KMS-11 (cell line): ENCODE data around the gene FSHR.

Source experiments
- H2AFZ ChIP-seq: fragments of 200-600 bp; sonication (generic); 2 replicates; pipeline ENCODE4 v1.6.1; 2016; ENCODE audit warnings: antibody characterized with exemption, mixed run types, low read depth
- H3K27ac ChIP-seq: fragments of 200-600 bp; sonication (generic); 2 replicates; pipeline ENCODE4 v1.6.1; 2016; ENCODE audit warnings: mild to moderate bottlenecking, mixed run types
- H3K27me3 ChIP-seq: fragments of 200-600 bp; sonication (generic); 2 replicates; pipeline ENCODE4 v1.6.1; 2017; ENCODE audit warnings: mild to moderate bottlenecking, low read depth, mixed run types, moderate library complexity; ENCODE audit not compliant: insufficient read depth
- H3K36me3 ChIP-seq: fragments of 200-600 bp; sonication (generic); 2 replicates; pipeline ENCODE4 v1.6.1; 2017; ENCODE audit warnings: mild to moderate bottlenecking, mixed run types; ENCODE audit not compliant: insufficient read depth
- H3K4me1 ChIP-seq: fragments of 200-600 bp; sonication (generic); 2 replicates; pipeline ENCODE4 v1.6.1; 2016; ENCODE audit warnings: mild to moderate bottlenecking, low read depth, mixed run types; ENCODE audit not compliant: poor library complexity, severe bottlenecking
- H3K4me2 ChIP-seq: fragments of 200-600 bp; sonication (generic); 2 replicates; pipeline ENCODE4 v1.7.0; 2016; ENCODE audit warnings: mild to moderate bottlenecking, mixed run types
- H3K4me3 ChIP-seq: fragments of 200-600 bp; sonication (generic); IDR thresholded peaks from 2 replicates; pipeline ENCODE4 v1.6.1; 2017; ENCODE audit warnings: low read depth, low read length, mixed read lengths; ENCODE audit not compliant: insufficient read depth
- H3K79me2 ChIP-seq: fragments of 200-600 bp; sonication (generic); 2 replicates; pipeline ENCODE4 v1.6.1; 2016; ENCODE audit warnings: low read depth, mixed run types; ENCODE audit not compliant: insufficient read depth
- H3K9ac ChIP-seq: fragments of 200-600 bp; sonication (generic); 2 replicates; pipeline ENCODE4 v1.6.1; 2016; ENCODE audit warnings: mild to moderate bottlenecking, mixed run types
- H4K20me1 ChIP-seq: fragments of 200-600 bp; sonication (generic); 2 replicates; pipeline ENCODE4 v1.6.1; 2016; ENCODE audit warnings: mild to moderate bottlenecking, mixed run types; ENCODE audit not compliant: insufficient read depth
- TF ChIP-seq, protein P1 (sequence below): fragments of 200-600 bp; sonication (generic); conservative IDR thresholded peaks from 2 replicates; pipeline ENCODE4 v1.6.1; 2017; ENCODE audit warnings: low read depth, mild to moderate bottlenecking, antibody characterized with exemption, low read length, moderate library complexity, mixed read lengths

Gene FSHR

DNA sequence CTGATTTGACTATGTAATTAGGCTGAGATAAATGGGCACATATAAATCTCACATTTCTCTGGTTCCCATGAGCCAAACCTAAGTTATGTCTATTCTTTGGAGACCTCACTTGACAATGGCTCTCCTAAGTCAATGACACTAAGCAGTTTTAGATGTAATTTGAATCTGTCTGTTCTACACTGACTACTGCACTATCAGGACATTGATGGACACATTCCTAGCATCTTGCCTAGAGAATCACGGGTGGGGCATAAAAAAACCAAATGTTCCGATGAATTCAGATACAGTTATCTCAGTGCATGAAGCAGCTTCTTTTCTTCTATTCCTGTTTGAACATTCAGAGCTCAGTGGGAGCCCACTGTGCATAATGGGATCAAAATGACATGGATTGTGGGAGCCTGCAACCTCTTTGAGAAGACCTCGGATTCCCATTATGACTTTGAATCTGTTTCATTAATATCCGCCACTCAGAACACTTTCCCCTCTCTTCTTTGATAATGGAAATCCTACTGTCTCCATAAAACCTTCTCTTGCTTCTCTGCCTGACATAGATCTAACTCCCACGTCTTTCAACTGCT is 110.8 kb downstream of the FSHR start:
- no peak overlapping the region for H3K9ac ChIP-seq
- H3K79me2 ChIP-seq, result no peaks in the 10 kb centered on the region
- no peaks in the 10 kb centered on the region for H4K20me1 ChIP-seq
- no peak overlapping the region for H3K4me2 ChIP-seq
- no peak overlapping the region for H2AFZ ChIP-seq
- H3K27ac ChIP-seq, result no peak overlapping the region
- no peaks in the 10 kb centered on the region for H3K27me3 ChIP-seq
- no peaks in the 10 kb centered on the region for H3K36me3 ChIP-seq
- H3K4me1 ChIP-seq, result no peaks in the 10 kb centered on the region
- TF ChIP-seq, protein P1, sequence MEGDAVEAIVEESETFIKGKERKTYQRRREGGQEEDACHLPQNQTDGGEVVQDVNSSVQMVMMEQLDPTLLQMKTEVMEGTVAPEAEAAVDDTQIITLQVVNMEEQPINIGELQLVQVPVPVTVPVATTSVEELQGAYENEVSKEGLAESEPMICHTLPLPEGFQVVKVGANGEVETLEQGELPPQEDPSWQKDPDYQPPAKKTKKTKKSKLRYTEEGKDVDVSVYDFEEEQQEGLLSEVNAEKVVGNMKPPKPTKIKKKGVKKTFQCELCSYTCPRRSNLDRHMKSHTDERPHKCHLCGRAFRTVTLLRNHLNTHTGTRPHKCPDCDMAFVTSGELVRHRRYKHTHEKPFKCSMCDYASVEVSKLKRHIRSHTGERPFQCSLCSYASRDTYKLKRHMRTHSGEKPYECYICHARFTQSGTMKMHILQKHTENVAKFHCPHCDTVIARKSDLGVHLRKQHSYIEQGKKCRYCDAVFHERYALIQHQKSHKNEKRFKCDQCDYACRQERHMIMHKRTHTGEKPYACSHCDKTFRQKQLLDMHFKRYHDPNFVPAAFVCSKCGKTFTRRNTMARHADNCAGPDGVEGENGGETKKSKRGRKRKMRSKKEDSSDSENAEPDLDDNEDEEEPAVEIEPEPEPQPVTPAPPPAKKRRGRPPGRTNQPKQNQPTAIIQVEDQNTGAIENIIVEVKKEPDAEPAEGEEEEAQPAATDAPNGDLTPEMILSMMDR, result no peak
- H3K4me3 ChIP-seq, result no peak overlapping the region

DNA sequence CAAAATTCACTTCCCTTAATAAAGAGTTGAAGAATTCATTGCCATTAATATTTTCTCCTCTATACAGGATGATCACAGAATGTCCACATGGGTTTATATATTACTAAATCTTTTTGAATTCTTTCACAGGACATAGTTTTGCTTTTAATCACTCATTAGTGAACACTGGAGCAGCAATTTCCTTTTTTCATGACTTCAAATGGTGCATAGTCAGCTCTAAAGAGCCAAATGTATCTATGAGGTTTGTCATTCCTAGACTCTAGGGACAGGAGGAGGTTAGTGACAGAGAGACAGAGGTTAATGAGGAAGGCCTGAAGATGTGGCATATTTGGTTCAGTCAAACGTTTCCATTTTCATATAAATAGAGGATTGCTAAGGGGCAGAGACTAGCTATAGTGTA is 111.8 kb downstream of the FSHR start:
- H3K4me3 ChIP-seq, result no peak overlapping the region
- no peaks in the 10 kb centered on the region for H4K20me1 ChIP-seq
- no peaks in the 10 kb centered on the region for H3K4me1 ChIP-seq
- no peaks in the 10 kb centered on the region for H3K27me3 ChIP-seq
- H3K36me3 ChIP-seq, result no peaks in the 10 kb centered on the region
- H3K27ac ChIP-seq, result no peak overlapping the region
- H2AFZ ChIP-seq, result no peak overlapping the region
- H3K4me2 ChIP-seq, result no peak overlapping the region
- TF ChIP-seq, protein P1, result no peak
- H3K79me2 ChIP-seq, result no peaks in the 10 kb centered on the region
- no peak overlapping the region for H3K9ac ChIP-seq

DNA sequence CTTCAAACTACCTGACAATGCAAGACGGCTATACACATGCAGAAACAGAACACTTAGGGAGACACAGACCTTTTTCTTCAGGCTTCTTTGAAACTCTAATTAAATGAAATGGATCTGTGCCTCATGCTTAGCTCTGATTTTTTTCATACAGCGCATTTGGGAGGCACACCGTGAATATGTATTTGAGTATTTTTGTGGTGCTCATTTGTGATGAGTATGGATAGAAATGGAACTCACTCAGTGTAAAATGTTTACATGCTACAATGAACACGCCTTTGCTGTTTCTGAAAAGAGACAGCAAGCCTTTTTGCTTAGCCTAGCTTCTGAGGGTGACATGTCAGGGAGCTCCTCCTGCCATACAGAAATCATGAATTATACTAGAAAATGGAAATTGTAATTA is 113.3 kb downstream of the FSHR start:
- H3K4me2 ChIP-seq, result no peak overlapping the region
- TF ChIP-seq, protein P1, result no peak
- H4K20me1 ChIP-seq, result no peaks in the 10 kb centered on the region

DNA sequence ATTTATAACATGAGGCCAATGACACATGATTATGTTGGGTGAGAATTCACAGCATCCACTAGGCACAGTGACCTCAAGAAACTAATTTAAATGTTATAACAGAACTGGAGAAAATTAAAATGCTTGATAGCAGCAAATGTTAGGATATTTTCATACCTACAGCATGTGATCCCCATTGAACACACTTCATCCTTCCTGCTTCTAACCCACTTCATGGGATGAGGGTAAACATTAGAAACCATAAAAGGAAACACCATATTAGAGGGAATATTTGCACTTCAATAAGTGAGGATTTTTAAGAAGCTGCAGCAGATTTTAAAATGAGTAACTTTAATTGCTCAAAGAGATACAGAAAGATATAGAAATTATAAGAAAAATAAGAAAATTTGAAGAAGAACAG is 117.1 kb downstream of the FSHR start:
- Histone ChIP-seq H3K79me2 (no peaks in the 10 kb centered on the region), H3K4me1 (no peaks in the 10 kb centered on the region), H4K20me1 (no peaks in the 10 kb centered on the region), H3K27me3 (no peaks in the 10 kb centered on the region), H3K4me3 (no peak overlapping the region), H3K27ac (no peak overlapping the region), H2AFZ (no peak overlapping the region), H3K9ac (no peak overlapping the region), H3K4me2 (no peak overlapping the region), H3K36me3 (no peaks in the 10 kb centered on the region)
- TF ChIP-seq, protein P1, result no peak

More for the DNA sequence above, 113.3 kb downstream of the FSHR start:
- Histone ChIP-seq H3K27ac (no peak overlapping the region), H3K27me3 (no peaks in the 10 kb centered on the region), H3K4me1 (no peaks in the 10 kb centered on the region), H3K79me2 (no peaks in the 10 kb centered on the region), H3K36me3 (no peaks in the 10 kb centered on the region), H3K9ac (no peak overlapping the region), H2AFZ (no peak overlapping the region), H3K4me3 (no peak overlapping the region)
